Measurements from ENCODE around the gene FAM3A.

The FAM3A gene

GRCh38 chrX:154478728-154479622 lies 37.1 kb downstream of the FAM3A start, which contains the start of gene LAGE3:
LAGE3 (minus strand) TSS chrX:154479281; CDS start chrX:154478915, 366 bp downstream.
- DNase-seq (ENCODE audit: low read depth), result peak; percentile 89

- no peak for DNase-seq (ENCODE audit: low read depth)
Observed at GRCh38 chrX:154477891-154478477, 38.0 kb downstream of the FAM3A start.

GRCh38 chrX:154476821-154477220 lies 39.2 kb downstream of the FAM3A start:
- no peak for DNase-seq (ENCODE audit: low read depth)

GRCh38 chrX:154473683-154474082 lies 42.3 kb downstream of the FAM3A start:
- DNase-seq (ENCODE audit: low read depth), result no peak

DNA sequence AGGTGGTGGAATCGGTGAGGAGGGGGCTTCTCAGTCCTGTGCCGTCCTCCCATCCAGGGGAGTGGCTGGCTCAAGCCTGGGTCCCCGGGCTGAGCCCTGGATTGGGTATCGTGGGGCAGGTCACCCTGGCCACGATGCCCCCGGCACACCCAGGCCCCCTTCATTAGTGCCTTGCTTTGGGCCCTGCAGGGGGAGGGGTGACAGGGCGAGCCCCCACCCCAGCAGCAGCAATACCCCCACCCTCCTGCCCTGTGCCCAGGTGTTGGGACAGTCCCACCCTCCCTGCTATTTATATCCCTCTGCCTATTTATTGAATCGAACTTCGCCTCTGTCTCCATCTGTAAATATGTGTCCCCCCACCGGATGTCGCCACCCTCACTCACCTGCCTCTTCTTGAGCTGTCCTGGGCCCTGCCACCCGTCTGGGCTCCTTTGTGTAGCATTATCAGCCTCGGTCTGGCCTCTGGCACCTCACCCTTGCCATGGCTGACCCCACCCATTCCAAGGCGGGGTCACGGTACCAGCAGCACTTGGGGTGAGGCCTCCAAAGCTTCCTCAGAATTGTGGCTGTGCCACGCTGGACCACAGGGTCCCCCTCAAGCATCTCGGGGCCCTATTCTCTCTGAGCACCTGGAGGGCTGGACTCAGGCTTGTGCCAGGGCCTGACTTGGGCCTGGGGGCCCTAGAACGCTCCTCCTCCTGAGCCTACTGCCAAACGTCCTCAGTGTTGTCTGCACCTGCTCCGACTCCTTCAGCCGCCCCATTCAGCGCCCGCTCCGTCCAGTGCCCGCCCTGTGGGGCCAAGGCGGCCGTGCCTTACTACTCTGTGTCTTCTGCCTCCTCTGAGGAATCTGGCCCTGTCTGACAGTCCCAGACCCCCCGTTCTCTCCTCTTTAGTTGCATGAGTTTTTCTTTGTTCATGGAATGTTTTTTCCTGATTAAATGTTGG lies 43.1 kb downstream of the FAM3A start:
- DNase-seq (ENCODE audit: low read depth), result no peak

- no peak for DNase-seq (ENCODE audit: low read depth)
Observed at GRCh38 chrX:154471839-154472684, 44.0 kb downstream of the FAM3A start.

- no peak for DNase-seq (ENCODE audit: low read depth)
Observed at GRCh38 chrX:154470914-154471568, 45.0 kb downstream of the FAM3A start.

- no peak for DNase-seq (ENCODE audit: low read depth)
Observed at GRCh38 chrX:154470434-154470833, 45.6 kb downstream of the FAM3A start.

DNA sequence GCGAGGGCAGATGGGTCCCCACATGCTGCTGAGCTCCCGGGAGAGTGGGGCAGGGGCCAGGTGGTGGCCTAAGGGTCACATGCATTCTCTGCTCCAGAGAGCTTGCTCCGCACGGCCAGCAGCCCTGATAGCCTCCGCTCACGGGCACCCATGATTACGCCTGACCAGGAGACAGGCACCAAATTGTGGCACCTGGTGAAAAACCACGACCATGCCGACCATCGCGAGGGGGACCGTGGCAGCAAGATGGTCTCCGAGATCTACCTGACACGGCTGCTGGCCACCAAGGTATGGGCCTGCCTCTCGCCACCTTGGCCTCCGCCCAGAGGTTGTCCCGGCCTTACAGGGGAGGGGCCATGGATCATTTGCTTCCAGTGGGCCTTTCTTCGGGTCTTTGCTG lies 46.2 kb downstream of the FAM3A start:
- no peak for DNase-seq (ENCODE audit: low read depth)

GRCh38 chrX:154469114-154469513 lies 46.9 kb downstream of the FAM3A start:
- DNase-seq (ENCODE audit: low read depth), result no peak

GRCh38 chrX:154468217-154468616 lies 47.8 kb downstream of the FAM3A start:
- no peak for DNase-seq (ENCODE audit: low read depth)

- no peak for DNase-seq (ENCODE audit: low read depth)
Observed at GRCh38 chrX:154467556-154467955, 48.5 kb downstream of the FAM3A start.

- DNase-seq (ENCODE audit: low read depth), result no peak
Observed at GRCh38 chrX:154466907-154467306, 49.1 kb downstream of the FAM3A start.

DNA sequence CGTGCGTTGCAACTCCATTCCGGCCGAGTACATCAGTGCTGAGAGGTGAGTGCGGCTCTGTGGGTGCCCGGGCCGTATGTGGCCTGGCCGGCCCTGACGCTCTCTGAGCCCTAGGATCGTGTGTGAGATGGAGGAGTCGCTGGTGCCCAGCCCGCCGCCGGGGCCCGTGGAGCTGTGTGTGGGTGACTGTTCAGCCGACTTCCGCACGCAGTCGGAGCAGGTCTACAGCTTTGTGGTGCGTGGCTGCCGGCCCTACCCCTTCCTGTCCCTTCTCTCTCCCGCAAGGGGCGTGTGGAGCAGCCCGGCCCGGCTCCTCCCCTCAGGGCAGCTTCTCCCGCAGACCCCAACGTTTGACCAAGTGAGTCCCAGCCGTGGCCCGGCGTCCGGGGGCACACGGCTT lies 50.0 kb downstream of the FAM3A start:
- DNase-seq (ENCODE audit: low read depth), result no peak

- no peak for DNase-seq (ENCODE audit: low read depth)
Observed at GRCh38 chrX:154465601-154466000, 50.4 kb downstream of the FAM3A start.

DNA sequence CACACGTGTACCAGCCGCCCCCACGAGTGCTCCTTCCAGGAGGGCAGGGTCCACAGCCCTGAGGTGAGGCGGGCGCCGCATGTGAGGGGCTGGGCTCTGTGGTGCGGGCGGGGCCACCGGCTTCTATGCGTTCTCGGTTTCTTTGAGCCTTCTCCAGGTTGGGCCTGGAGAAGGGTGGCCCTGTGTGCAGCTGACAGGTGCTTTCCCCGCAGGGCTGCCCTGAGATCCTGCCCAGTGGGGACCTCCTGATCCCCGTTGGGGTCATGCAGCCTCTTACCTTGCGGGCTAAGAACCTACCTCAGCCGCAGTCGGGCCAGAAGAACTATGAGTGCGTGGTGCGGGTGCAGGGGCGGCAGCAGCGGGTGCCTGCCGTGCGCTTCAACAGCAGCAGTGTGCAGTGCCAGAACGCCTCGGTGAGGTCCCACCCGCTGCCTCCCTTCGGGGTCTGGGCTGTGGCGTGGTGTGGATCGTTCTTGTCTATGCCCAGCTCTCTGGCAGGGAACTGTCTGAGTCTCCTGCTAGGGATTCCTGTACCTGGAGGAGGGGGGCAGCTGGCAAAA lies 51.1 kb downstream of the FAM3A start:
- no peak for DNase-seq (ENCODE audit: low read depth)

GRCh38 chrX:154463611-154464220 lies 52.3 kb downstream of the FAM3A start:
- no peak for DNase-seq (ENCODE audit: low read depth)

DNA sequence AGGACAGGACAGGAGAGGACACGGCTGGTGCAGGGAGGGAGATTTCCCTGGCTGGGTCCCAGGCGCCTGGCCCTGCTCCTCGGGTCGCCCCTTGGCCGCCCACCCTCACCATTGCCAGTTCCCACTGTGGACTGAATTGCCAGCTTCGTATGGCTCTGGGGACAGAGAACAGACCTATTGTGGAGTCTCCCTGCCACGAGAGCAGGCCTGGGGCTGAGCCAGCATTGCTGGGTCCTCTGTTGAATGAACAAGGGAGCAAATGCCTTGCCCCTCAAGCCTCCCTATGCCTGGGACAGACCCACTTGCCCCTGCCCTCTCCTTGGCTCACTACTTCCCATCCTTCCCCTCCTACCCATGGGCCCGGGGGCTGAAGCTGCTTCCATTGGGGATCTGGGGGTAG lies 53.6 kb downstream of the FAM3A start:
- no peak for DNase-seq (ENCODE audit: low read depth)

DNA sequence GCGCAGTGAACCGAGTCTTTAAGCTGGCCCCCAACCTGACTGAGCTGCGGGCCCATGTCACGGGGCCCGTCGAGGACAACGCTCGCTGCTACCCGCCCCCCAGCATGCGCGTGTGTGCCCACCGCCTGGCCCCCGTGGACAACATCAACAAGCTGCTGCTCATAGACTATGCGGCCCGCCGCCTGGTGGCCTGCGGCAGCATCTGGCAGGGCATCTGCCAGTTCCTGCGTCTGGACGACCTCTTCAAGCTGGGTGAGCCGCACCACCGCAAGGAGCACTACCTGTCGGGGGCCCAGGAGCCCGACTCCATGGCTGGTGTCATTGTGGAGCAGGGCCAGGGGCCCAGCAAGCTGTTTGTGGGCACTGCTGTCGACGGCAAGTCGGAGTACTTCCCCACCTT lies 55.7 kb downstream of the FAM3A start:
- no peak for DNase-seq (ENCODE audit: low read depth)

- no peak for DNase-seq (ENCODE audit: low read depth)
Observed at GRCh38 chrX:154459832-154460231, 56.2 kb downstream of the FAM3A start.

All from iris pigment epithelial cell (primary cell).